Small intestine (tissue), 7 donors: Measurements from ENCODE around the gene GPRC5D. TPM values are rescaled to one million over a fixed set of nuclear protein-coding genes. Genes with fewer than 3 reads are reported as not detected.

Experiments
- DNase-seq, 2 donors: peaks; one replicate each; pipeline versions ENCODE4 v3.0.0 to v3.0.0-alpha.2; 2013
- FAIRE-seq: peaks from 2 replicates; lab custom pipeline; 2012; peaks lifted over from hg19 to GRCh38; lab: Jason Lieb, UNC
- H3K27ac ChIP-seq, 3 donors: one replicate each; pipeline ENCODE4 v1.5.1; 2013; ENCODE audit warnings: low read length in 2 of 3, mild to moderate bottlenecking in 2 of 3, control low read depth in 1 of 3, inconsistent platforms in 1 of 3, low read depth in 1 of 3, moderate library complexity in 1 of 3
- H3K27me3 ChIP-seq, 3 donors: one replicate each; pipeline ENCODE4 v1.6.1; 2013; ENCODE audit warnings: low read length in 3 of 3, inconsistent platforms in 1 of 3; ENCODE audit not compliant: control insufficient read depth in 3 of 3, insufficient read depth in 3 of 3
- H3K36me3 ChIP-seq, 3 donors: one replicate each; pipeline ENCODE4 v1.6.1; 2013; ENCODE audit warnings: low read length in 3 of 3, inconsistent platforms in 1 of 3, low read depth in 1 of 3, mild to moderate bottlenecking in 1 of 3, moderate library complexity in 1 of 3; ENCODE audit not compliant: control insufficient read depth in 3 of 3, insufficient read depth in 2 of 3
- H3K4me1 ChIP-seq, 3 donors: one replicate each; pipeline ENCODE4 v1.6.1; 2013; ENCODE audit warnings: low read length in 2 of 3, inconsistent platforms in 1 of 3, low read depth in 1 of 3, mild to moderate bottlenecking in 1 of 3, moderate library complexity in 1 of 3; ENCODE audit not compliant: control insufficient read depth in 3 of 3, insufficient read depth in 2 of 3
- H3K4me3 ChIP-seq, 3 donors: one replicate each; pipeline ENCODE4 v1.5.1; 2013; ENCODE audit warnings: low read length in 3 of 3, control low read depth in 1 of 3, inconsistent platforms in 1 of 3, low read depth in 1 of 3, mild to moderate bottlenecking in 1 of 3, moderate library complexity in 1 of 3
- H3K9me3 ChIP-seq, 2 donors: one replicate each; pipeline ENCODE4 v1.6.1; 2013; ENCODE audit warnings: low read depth in 1 of 2, low read length in 1 of 2; ENCODE audit not compliant: control insufficient read depth in 2 of 2, insufficient read depth in 1 of 2
- WGBS, 3 donors: extraction: QIAGEN DNeasy Blood & Tissue Kit; methylation state at CpG; one replicate each; pipeline ENCODE4 v1.1.7; 2013; 5-methylcytosine and 5-hydroxymethylcytosine counted together
- polyA plus RNA-seq, 4 donors: library from polyadenylated mRNA; stranded (reverse) in 3 of 4; unstranded in 1 of 4; fragments of 200-250 nt in 3 of 4; fragments of 120-200 nt in 1 of 4; gene quantifications; one replicate each; pipeline versions ENCODE4 v1.2.1 to v1.2.3, GENCODE V29; 2013
- donor health status: healthy with polysubstance abuse.
- donor health status: control.
- donor health status: control.
- donor health status: Bipolar disorder and iron deficiency.
- donor health status: healthy.

The GPRC5D gene
- polyA plus RNA-seq, 4 donors, result 0.22 to 1.4 TPM; not detected in 2

GRCh38 chr12:12918781-12919389 is 33.1 kb downstream of the GPRC5D start:
- Histone ChIP-seq H3K9me3 (no peaks in the 10 kb centered on the region), H3K36me3 (peaks cover 0 to 33% (median 0%) of the 10 kb centered on the region in 3 donors), H3K4me3 (no peak overlapping the region), H3K4me1 (peaks cover 0 to 5% (median 0%) of the 10 kb centered on the region in 3 donors), H3K27ac (no peak overlapping the region), H3K27me3 (no peaks in the 10 kb centered on the region)
- no peak for FAIRE-seq
- 21 to 60% (median 43%) methylated on average over 6 of the region's 6 CpGs for WGBS, 3 donors
- DNase-seq, result peak in 1 of 2 donors; percentile 33

GRCh38 chr12:12917517-12917916 is 34.5 kb downstream of the GPRC5D start:
- WGBS, 3 donors, result 91 to 100% (median 98%) methylated on average over 2 of the region's 2 CpGs
- FAIRE-seq (no peak), DNase-seq (no peak)
- Histone ChIP-seq H3K27ac (no peak overlapping the region), H3K9me3 (no peaks in the 10 kb centered on the region), H3K27me3 (no peaks in the 10 kb centered on the region), H3K36me3 (peaks cover 0 to 45% (median 7%) of the 10 kb centered on the region in 3 donors), H3K4me3 (no peak overlapping the region), H3K4me1 (peaks cover 0 to 5% (median 0%) of the 10 kb centered on the region in 3 donors)

GRCh38 chr12:12916135-12916944 is 35.6 kb downstream of the GPRC5D start:
- no peak overlapping the region for H3K27ac ChIP-seq
- no peaks in the 10 kb centered on the region for H3K27me3 ChIP-seq
- no peak overlapping the region for H3K4me3 ChIP-seq
- 27 to 36% (median 31%) methylated on average over 19 of the region's 19 CpGs for WGBS, 3 donors
- H3K36me3 ChIP-seq, result peaks cover 0 to 53% (median 14%) of the 10 kb centered on the region in 3 donors
- no peaks in the 10 kb centered on the region for H3K9me3 ChIP-seq
- DNase-seq, result peak; percentile 82 to 87
- FAIRE-seq, result no peak
- peaks cover 0 to 5% (median 0%) of the 10 kb centered on the region in 3 donors for H3K4me1 ChIP-seq

- no peak overlapping the region for H3K27ac ChIP-seq
These were observed 36.3 kb downstream of the GPRC5D start for GRCh38 chr12:12915656-12916055.

GRCh38 chr12:12912711-12913110 is 39.3 kb downstream of the GPRC5D start:
- Histone ChIP-seq H3K4me1 (peaks cover 2 to 29% (median 7%) of the 10 kb centered on the region in 3 donors), H3K4me3 (no peak overlapping the region), H3K27ac (no peak overlapping the region), H3K27me3 (no peaks in the 10 kb centered on the region), H3K36me3 (peaks cover 0 to 53% (median 14%) of the 10 kb centered on the region in 3 donors), H3K9me3 (no peaks in the 10 kb centered on the region)
- WGBS, 3 donors, result 89 to 90% (median 89%) methylated on average over 5 of the region's 5 CpGs
- FAIRE-seq (no peak), DNase-seq (no peak)

More at GRCh38 chr12:12915656-12916055, 36.3 kb downstream of the GPRC5D start:
- H3K4me3 ChIP-seq, result no peak overlapping the region
- no peak for DNase-seq
- H3K27me3 ChIP-seq, result no peaks in the 10 kb centered on the region
- peaks cover 0 to 10% (median 0%) of the 10 kb centered on the region in 3 donors for H3K4me1 ChIP-seq
- H3K36me3 ChIP-seq, result peaks cover 0 to 53% (median 14%) of the 10 kb centered on the region in 3 donors
- no peak for FAIRE-seq
- no peaks in the 10 kb centered on the region for H3K9me3 ChIP-seq
- WGBS, 3 donors, result 81 to 88% (median 82%) methylated on average over 10 of the region's 10 CpGs

- H3K4me3 ChIP-seq, result peak overlapping the region in 1 of 3 donors; percentile 7
- peaks cover 2 to 24% (median 7%) of the 10 kb centered on the region in 3 donors for H3K4me1 ChIP-seq
- FAIRE-seq (no peak), DNase-seq (peak in 1 of 2 donors; percentile 29)
- no peaks in the 10 kb centered on the region for H3K27me3 ChIP-seq
- H3K9me3 ChIP-seq, result no peaks in the 10 kb centered on the region
- H3K36me3 ChIP-seq, result peaks cover 0 to 49% (median 14%) of the 10 kb centered on the region in 3 donors
- WGBS, 3 donors, result 27 to 45% (median 31%) methylated on average over 4 of the region's 4 CpGs
- H3K27ac ChIP-seq, result peak overlapping the region; percentile 57 to 95 (median 71)
These were observed 42.0 kb downstream of the GPRC5D start for GRCh38 chr12:12909995-12910420.

- no peaks in the 10 kb centered on the region for H3K9me3 ChIP-seq
- peak overlapping the region in 2 of 3 donors; percentile 57 to 95 for H3K27ac ChIP-seq
- H3K4me3 ChIP-seq, result no peak overlapping the region
- DNase-seq, result no peak
- FAIRE-seq, result no peak
- 49 to 61% (median 53%) methylated on average over 4 of the region's 4 CpGs for WGBS, 3 donors
- H3K4me1 ChIP-seq, result peaks cover 2 to 25% (median 7%) of the 10 kb centered on the region in 3 donors
- peaks cover 0 to 44% (median 14%) of the 10 kb centered on the region in 3 donors for H3K36me3 ChIP-seq
- no peaks in the 10 kb centered on the region for H3K27me3 ChIP-seq
These were observed 42.6 kb downstream of the GPRC5D start for GRCh38 chr12:12909228-12909994.

GRCh38 chr12:12908711-12909110 is 43.3 kb downstream of the GPRC5D start:
- Histone ChIP-seq H3K4me3 (no peak overlapping the region), H3K4me1 (peaks cover 5 to 32% (median 11%) of the 10 kb centered on the region in 3 donors), H3K27me3 (no peaks in the 10 kb centered on the region), H3K27ac (peak overlapping the region in 1 of 3 donors; percentile 13), H3K9me3 (no peaks in the 10 kb centered on the region), H3K36me3 (peaks cover 0 to 40% (median 14%) of the 10 kb centered on the region in 3 donors)
- no peak for FAIRE-seq
- DNase-seq, result no peak
- 92 to 94% (median 93%) methylated on average over 12 of the region's 12 CpGs for WGBS, 3 donors
